Measurements from ENCODE around the gene PPP2R1B. TPM values are rescaled to one million over a fixed set of nuclear protein-coding genes. Genes with fewer than 3 reads are reported as not detected.

Gene PPP2R1B
- total and polyA plus RNA-seq, 4 donors: 33.2 to 316 (median 52.5) TPM

DNA sequence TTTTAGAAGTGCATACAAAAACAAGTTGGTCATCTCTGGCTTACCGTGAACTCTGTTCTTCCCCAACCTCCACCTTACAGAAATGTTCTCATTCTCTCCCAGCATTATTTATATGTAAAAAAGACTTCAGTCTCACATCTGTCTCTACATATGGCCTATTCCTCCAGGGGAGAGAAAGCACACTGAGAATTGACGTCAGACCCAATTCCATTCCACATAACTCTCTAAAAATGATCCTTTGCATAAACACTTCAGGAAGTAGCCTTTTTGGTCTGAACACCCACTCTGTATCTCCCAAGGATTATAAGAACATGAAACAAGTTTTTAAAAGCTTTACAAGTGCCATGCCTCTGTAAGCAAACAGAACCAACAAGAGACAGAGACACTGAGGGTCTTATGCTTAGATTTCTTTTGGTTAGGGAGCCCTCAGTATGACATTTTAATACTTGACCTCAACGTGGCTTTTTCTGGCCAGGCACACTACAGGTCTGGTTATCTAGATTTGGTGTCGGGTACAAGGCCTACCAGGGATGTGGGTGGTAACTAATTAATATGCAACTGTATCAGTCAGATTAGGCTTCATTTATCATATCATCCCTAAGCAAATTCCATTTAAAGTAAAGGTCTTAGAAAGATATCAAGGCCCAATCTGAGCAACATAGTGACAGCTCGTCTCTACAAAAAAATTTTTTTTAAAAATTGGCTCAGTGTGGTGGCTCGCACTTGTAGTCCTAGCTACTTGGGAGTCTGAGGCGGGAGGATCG, 48.5 kb upstream of the PPP2R1B start:
- H3K27ac ChIP-seq (ENCODE audit: low read depth in 1 of 2, low read length in 2 of 2): no peak overlapping the region
- no peaks in the 10 kb centered on the region for H3K36me3 ChIP-seq (ENCODE audit: control insufficient read depth in 4 of 4, insufficient read depth in 3 of 4, low read depth in 1 of 4, low read length in 3 of 4)
- TF ChIP-seq EGR1 (IDR thresholded peaks at IDR 0.05; ENCODE audit: low read depth in 2 of 2): no peak
- TF ChIP-seq, protein P1, sequence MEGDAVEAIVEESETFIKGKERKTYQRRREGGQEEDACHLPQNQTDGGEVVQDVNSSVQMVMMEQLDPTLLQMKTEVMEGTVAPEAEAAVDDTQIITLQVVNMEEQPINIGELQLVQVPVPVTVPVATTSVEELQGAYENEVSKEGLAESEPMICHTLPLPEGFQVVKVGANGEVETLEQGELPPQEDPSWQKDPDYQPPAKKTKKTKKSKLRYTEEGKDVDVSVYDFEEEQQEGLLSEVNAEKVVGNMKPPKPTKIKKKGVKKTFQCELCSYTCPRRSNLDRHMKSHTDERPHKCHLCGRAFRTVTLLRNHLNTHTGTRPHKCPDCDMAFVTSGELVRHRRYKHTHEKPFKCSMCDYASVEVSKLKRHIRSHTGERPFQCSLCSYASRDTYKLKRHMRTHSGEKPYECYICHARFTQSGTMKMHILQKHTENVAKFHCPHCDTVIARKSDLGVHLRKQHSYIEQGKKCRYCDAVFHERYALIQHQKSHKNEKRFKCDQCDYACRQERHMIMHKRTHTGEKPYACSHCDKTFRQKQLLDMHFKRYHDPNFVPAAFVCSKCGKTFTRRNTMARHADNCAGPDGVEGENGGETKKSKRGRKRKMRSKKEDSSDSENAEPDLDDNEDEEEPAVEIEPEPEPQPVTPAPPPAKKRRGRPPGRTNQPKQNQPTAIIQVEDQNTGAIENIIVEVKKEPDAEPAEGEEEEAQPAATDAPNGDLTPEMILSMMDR (IDR thresholded peaks at IDR 0.05; ENCODE audit: low read depth, low read length, missing input control): no peak
- no peak for TF ChIP-seq HNF4G (IDR thresholded peaks at IDR 0.05)
- TF ChIP-seq YY1 (IDR thresholded peaks at IDR 0.05): no peak
- TF ChIP-seq GABPA (IDR thresholded peaks at IDR 0.05 in 1 of 2, conservative IDR thresholded peaks at IDR 0.05 in 1 of 2): no peak
- TF ChIP-seq FOXA1 (IDR thresholded peaks at IDR 0.05): no peak
- no peak for TF ChIP-seq SP1 (IDR thresholded peaks at IDR 0.05)
- no peak for TF ChIP-seq HNF4A (conservative IDR thresholded peaks at IDR 0.05)
- TF ChIP-seq, protein P2, sequence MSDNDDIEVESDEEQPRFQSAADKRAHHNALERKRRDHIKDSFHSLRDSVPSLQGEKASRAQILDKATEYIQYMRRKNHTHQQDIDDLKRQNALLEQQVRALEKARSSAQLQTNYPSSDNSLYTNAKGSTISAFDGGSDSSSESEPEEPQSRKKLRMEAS (IDR thresholded peaks at IDR 0.05): no peak
- TF ChIP-seq, protein P3, sequence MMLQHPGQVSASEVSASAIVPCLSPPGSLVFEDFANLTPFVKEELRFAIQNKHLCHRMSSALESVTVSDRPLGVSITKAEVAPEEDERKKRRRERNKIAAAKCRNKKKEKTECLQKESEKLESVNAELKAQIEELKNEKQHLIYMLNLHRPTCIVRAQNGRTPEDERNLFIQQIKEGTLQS (IDR thresholded peaks at IDR 0.05): no peak
- no peak for TF ChIP-seq NR2F2 (IDR thresholded peaks at IDR 0.05)
- TF ChIP-seq, protein P4, sequence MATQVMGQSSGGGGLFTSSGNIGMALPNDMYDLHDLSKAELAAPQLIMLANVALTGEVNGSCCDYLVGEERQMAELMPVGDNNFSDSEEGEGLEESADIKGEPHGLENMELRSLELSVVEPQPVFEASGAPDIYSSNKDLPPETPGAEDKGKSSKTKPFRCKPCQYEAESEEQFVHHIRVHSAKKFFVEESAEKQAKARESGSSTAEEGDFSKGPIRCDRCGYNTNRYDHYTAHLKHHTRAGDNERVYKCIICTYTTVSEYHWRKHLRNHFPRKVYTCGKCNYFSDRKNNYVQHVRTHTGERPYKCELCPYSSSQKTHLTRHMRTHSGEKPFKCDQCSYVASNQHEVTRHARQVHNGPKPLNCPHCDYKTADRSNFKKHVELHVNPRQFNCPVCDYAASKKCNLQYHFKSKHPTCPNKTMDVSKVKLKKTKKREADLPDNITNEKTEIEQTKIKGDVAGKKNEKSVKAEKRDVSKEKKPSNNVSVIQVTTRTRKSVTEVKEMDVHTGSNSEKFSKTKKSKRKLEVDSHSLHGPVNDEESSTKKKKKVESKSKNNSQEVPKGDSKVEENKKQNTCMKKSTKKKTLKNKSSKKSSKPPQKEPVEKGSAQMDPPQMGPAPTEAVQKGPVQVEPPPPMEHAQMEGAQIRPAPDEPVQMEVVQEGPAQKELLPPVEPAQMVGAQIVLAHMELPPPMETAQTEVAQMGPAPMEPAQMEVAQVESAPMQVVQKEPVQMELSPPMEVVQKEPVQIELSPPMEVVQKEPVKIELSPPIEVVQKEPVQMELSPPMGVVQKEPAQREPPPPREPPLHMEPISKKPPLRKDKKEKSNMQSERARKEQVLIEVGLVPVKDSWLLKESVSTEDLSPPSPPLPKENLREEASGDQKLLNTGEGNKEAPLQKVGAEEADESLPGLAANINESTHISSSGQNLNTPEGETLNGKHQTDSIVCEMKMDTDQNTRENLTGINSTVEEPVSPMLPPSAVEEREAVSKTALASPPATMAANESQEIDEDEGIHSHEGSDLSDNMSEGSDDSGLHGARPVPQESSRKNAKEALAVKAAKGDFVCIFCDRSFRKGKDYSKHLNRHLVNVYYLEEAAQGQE (IDR thresholded peaks at IDR 0.05): no peak
- TF ChIP-seq RXRA (IDR thresholded peaks at IDR 0.05): no peak
- TF ChIP-seq, protein P5, sequence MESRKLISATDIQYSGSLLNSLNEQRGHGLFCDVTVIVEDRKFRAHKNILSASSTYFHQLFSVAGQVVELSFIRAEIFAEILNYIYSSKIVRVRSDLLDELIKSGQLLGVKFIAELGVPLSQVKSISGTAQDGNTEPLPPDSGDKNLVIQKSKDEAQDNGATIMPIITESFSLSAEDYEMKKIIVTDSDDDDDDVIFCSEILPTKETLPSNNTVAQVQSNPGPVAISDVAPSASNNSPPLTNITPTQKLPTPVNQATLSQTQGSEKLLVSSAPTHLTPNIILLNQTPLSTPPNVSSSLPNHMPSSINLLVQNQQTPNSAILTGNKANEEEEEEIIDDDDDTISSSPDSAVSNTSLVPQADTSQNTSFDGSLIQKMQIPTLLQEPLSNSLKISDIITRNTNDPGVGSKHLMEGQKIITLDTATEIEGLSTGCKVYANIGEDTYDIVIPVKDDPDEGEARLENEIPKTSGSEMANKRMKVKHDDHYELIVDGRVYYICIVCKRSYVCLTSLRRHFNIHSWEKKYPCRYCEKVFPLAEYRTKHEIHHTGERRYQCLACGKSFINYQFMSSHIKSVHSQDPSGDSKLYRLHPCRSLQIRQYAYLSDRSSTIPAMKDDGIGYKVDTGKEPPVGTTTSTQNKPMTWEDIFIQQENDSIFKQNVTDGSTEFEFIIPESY (IDR thresholded peaks at IDR 0.05): no peak
- TF ChIP-seq TAF1 (conservative IDR thresholded peaks at IDR 0.05): no peak

More for the DNA sequence above, 48.5 kb upstream of the PPP2R1B start:
- Histone ChIP-seq H3K9me3 (ENCODE audit: control insufficient read depth in 4 of 4, low read length in 3 of 4) (no peaks in the 10 kb centered on the region), H3K4me1 (ENCODE audit: control insufficient read depth in 4 of 4, insufficient read depth in 4 of 4, low read length in 3 of 4) (no peaks in the 10 kb centered on the region), H3K4me3 (ENCODE audit: low read depth in 1 of 3, low read length in 3 of 3) (no peak overlapping the region), H3K27me3 (ENCODE audit: control insufficient read depth in 4 of 4, insufficient read depth in 4 of 4, low read length in 3 of 4) (no peaks in the 10 kb centered on the region), H3K9ac (ENCODE audit: low read depth in 1 of 2, low read length in 2 of 2) (no peak overlapping the region)
- 91% methylated on average over 8 of the region's 8 CpGs for whole genome bisulfite sequencing
- DNase-seq (ENCODE audit: low spot score): no peak

Data from liver (tissue), 9 donors.